Astrocyte of the hippocampus (primary cell): ENCODE data around the gene BPIFB6.

Source experiments
- DNase-seq: peaks from one replicate; pipeline ENCODE4 v3.0.0; 2011; ENCODE audit warnings: low read depth, low spot score

BPIFB6 gene

GRCh38 chr20:33002087-33002808, 29.2 kb upstream of the BPIFB6 start:
- no peak for DNase-seq

- no peak for DNase-seq
Observed at GRCh38 chr20:33004141-33004751, 27.2 kb upstream of the BPIFB6 start, which contains the start of gene SUN5. TSS of gene SUN5 (minus strand) at chr20:33004433. CDS start at chr20:33004340, 93 bp downstream.

DNA sequence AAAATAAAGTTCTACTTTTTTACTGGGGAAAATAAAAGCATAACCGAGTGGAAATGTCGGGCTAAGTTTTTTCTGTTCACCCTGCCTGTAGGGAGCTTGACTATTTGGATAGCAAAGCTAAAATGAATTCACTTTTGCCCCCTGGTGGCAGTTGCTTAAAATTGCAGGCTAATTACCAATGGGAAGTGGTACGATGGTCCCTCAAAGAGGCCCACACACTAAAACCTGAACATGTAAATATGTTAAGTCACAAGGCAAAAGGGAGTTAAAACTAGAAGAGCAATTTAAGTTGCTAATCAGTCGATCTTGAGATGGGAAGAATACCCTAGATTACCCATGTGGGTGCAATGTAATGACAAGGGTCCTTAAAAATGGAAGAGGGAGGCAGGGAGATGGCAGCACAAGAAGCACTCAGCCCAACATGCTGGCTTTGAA, 26.3 kb upstream of the BPIFB6 start:
- DNase-seq, result peak; percentile 10

DNA sequence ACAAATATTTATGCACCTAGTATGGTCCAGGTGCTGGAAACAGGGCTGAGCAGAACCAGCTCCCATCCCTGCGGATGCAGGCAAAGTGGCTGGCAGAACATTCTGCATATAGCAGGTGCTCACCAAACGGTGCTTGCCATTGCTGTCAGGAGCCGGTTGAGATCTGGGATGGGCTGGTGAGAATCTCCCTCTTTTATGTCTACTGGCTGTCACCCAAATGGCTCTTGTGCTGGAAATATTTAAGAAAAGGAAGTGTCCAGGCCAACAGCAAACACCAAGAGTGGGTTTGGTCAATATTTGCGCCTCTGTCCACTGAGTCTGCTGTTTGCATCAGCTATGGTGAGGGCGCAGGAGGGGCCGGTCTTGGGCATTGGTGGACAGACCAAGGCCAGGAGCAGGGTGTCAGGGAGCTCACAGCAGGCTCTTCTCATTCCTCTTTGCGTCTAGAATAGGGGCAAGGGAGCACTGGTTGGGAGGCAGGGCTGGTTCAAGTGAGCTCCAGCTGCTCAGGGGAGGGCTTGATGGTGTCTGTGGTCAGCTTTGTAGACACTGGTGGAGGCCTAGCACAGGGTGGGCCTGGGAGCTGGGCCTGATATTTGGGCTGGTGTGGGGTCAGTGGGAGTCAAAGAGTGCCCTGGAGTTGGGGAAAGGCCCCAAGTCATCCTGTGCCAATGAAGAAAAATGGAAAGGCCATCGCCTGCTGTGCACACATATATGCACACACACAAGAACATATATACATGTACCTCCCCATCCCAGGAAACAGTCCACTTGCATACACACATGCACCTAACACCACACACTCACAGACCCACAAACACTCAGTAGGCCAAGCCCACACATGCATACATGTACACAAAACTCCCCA, 25.3 kb upstream of the BPIFB6 start:
- no peak for DNase-seq

DNA sequence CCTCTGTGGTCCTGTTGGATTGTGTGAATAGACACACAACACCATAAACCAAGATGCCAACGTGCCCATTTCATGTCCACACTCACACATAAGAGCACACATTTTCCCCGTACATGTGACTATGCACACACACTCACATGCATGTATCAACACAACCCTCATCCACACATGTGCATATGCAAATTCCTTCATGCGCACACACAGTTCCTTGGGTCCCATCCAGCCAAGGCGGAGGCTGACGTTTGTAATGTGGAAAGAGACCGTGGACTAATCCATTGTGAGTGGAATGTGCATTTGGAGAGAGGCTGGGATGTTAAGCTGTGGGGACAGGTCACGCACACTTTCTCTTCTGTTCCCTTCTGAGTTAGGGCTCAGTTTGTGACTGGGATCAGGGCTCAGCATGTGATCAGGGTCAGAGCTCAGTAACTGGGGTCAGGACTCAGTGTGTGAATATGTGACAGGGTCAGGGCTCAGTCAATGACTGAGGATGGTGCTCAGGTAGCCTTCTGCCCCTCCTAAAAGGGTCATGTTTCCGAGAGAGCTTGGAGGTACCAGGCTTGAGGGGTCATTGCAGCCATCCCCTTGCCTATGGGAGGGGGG, 24.6 kb upstream of the BPIFB6 start:
- DNase-seq, result no peak

- DNase-seq, result no peak
Observed at GRCh38 chr20:33007376-33008335, 23.8 kb upstream of the BPIFB6 start, which contains the start of gene BPIFB2. TSS of gene BPIFB2 (plus strand) at chr20:33007704. CDS start at chr20:33008575, 871 bp downstream.

DNA sequence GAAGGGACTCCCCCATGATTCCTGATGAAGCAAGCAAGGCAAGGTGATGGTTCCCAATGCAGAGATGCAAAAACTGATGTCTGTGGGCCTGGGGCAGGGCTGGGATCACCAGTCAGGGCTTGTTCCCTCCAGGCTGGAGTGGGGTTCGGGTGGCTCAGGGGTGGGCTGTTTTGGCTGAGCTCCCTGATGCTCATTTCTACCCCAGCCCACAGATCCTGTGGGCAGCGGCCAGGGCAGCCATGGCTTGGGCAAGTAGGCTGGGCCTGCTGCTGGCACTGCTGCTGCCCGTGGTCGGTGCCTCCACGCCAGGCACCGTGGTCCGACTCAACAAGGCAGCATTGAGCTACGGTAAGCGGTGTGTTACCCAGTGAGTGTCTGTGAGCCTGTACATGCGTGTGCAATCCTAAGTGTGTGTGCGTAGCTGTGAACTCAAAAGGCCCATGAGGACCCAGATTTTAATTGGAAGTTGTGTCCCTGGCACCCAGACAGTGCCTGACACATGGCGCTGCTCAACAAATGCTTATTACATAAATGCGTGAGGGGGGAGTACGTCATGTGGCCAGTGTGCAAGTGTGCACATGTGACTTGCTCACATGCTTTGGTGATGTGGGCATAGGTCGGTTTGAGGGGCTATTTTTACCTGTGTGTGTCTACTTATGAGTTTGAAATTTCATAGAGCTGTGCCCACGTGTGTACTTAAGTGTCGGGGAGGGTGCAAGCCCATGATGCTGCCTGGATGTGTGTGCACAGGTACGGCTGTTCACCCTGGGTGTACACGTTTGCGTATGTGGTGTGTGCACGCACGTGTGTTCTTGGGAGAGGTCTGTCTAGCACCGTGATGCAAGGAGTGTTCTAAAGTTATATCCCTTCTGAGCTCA, 22.9 kb upstream of the BPIFB6 start:
- DNase-seq, result no peak

DNA sequence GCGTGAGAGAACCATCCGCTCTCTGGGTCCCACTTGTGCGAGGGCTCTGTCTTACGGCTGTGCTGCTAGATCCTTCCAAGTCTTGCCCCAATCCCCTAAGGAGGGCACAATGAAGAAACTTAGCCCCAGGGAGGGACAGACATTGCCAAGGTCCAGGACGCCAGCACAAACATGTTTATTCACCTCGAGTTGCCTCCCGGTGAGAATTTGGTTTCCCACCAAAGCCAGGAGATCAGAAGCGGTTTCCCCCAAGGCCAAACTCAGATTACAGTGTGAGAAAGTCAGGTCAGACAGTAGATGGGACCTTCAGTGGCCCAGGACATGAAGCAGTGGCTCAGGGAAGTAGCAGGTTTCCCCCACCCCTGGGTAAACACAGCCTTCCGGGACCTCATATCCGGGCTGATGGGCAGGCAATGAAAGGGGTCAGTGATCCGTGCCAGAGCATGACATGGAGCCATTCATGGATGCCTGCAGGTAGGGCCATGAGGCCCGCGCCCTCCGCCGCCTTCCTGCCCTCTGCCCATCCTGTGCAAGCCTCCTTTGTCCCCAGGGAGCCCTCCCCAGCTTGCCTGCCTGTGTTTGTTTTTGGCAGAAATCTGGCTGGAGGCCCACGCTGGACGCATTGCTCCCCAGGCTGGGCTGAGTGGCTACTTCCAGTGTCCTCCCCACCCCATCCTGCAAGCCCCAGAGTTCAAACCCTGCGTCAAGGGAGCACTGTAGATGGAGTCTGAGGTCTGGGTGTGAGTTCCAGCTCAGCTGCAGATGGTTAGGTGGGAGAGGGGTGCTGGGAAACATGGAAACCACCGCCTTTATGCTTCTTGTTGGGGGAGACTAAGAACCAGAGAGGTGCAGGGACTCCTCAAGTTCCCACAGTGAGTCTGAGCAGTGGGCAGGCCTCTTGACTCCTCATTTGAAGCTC, 22.0 kb upstream of the BPIFB6 start:
- DNase-seq, result no peak

- no peak for DNase-seq
Observed at GRCh38 chr20:33010133-33010504, 21.3 kb upstream of the BPIFB6 start.

GRCh38 chr20:33010674-33011449, 20.6 kb upstream of the BPIFB6 start:
- DNase-seq, result no peak

- no peak for DNase-seq
Observed at GRCh38 chr20:33012327-33013189, 18.9 kb upstream of the BPIFB6 start.

DNA sequence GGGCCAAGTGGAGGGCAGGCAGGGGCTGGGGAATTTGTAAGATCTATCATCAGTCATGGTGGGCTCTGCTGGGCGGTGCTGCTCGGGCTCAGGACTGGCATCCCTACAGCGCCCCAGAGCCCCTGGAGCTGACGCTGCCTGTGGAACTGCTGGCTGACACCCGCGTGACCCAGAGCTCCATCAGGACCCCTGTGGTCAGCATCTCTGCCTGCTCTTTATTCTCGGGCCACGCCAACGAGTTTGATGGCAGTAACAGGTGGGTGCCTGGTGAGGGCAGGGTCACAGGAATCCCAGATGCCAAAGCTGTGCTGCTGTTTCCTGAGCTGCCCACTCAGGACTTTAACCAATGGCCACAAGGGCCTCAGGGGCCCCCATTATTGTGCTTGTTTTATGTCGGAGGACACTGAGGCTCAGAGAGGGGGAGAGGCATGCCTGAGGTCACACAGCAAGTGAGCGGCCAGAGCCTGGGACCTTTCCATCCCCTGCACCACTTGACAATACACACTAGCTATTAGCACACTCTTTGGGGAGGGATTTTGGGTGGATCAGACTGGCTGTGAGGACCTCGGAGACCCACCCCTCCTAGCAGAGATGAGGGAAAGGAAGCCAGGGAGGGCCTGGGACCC, 17.6 kb upstream of the BPIFB6 start:
- no peak for DNase-seq

DNA sequence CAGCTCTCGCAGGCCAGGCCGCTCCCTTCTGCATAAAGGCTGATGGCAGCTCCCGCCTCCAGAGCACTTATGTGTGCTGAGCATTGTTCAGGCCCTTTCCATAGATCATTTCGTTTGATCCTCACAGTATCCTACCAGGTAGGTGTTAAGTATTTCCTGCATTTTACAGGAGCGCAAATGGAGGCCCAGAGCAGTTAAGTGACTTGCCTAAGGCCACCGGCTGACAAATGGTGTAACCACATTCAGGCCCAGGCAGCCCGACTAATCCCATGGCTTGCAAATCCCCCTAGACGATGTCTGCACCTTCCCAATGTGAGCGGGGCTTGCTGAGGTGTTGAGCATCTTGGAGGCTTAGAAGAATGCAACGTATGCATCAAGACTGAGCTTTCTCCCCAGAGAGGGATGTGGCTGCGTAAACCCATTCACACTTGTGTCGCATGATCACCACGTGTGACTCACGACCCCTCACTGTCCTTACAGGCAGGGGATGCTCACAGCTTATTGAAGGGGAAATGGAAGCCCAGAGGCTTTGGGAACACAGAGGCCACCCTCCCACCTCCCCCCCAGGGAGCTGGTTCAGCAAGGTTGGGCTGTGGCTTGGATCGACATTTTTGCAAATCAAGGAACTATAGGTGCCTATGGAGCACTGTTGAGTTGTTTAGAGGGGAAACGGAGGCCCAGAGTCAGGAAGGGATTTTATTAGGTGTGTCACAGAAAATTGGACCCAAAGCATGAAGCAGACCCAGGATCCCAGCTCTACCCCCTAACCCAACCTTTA, 16.9 kb upstream of the BPIFB6 start:
- DNase-seq, result no peak

- no peak for DNase-seq
Observed at GRCh38 chr20:33015114-33015484, 16.3 kb upstream of the BPIFB6 start.

DNA sequence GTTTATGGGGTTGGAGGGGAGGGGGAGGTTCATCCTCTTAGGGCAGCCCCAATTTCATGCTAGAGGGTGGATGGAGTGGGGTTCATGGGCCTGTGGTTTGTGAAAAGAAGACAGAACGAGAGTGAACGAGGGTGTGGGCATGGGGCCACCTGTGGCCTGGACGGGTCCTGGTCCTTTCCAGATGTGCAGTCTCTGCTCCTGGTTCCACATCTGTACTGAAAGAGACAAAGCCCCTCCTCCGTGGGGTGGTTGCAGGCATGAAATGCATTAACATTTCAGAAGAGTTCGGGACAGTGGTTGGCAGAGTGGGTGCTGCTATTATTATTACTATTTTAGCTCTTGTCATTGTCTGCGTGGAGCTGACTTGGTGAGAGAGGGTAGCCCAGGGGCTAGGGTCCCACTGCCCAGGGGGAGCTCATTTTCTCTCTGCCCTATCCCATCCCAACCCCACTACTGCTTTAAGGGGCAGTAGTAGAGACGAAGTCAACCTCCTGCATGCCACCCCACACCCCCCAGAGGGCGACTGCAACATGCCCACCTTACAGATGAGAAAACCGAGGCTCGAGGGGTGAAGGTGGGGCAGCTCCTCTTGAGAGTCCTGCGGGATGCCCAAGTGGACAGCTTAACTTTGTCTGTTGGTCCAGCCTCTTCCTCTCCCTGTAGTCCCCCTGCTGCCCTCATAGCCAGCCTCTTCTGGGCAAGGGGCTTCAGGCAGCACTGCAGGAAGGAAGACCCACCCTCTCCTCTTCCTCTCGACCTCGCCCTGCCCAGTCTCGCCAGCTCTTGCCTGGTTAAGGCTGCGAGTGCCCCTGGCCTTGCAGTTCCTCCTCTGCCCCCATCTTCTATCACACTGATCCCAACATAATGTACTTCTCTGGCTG, 15.5 kb upstream of the BPIFB6 start:
- DNase-seq, result no peak
